PC-9 (cell line): Measurements from ENCODE around the gene LTA. TPM values are rescaled to one million over a fixed set of nuclear protein-coding genes. Genes with fewer than 3 reads are reported as not detected.

ENCODE experiments used
- BruUV-seq: library from RNA; stranded (reverse); fragments of 400-500 nt; replicated peaks from 2 replicates; lab custom pipeline; 2021; lab: Mats Ljungman, UMichigan
- CTCF ChIA-PET: fragments of 300-600 bp; sonication (Branson Sonifier 250); formaldehyde crosslinking; loops from one replicate; lab custom pipeline; 2022; ENCODE audit warnings: antibody characterized with exemption; lab: Charles Lee
- POLR2A ChIA-PET: fragments of 300-600 bp; sonication (Branson Sonifier 250); formaldehyde crosslinking; loops from one replicate; lab custom pipeline; 2022; ENCODE audit warnings: antibody characterized with exemption; ENCODE audit not compliant: unreplicated experiment; lab: Charles Lee
- DNase-seq, 2 experiments: peaks; one replicate each; pipeline versions ENCODE4 v3.0.0 to v3.0.0-alpha.2; 2015 to 2022; ENCODE audit warnings: mixed read lengths in 1 of 2
- H2AFZ ChIP-seq: fragments of 200-600 bp; sonication (generic); 2 replicates; pipeline ENCODE4 v1.8.1; 2017; ENCODE audit warnings: antibody characterized with exemption
- H3F3A ChIP-seq: fragments of 200-600 bp; sonication (generic); 2 replicates; pipeline ENCODE4 v1.8.1; 2017; ENCODE audit warnings: antibody characterized with exemption, mild to moderate bottlenecking, low read depth; ENCODE audit not compliant: insufficient read depth
- H3K27ac ChIP-seq: fragments of 200-600 bp; sonication (generic); 2 replicates; pipeline ENCODE4 v1.6.1; 2016; ENCODE audit warnings: mixed run types
- H3K27me3 ChIP-seq: fragments of 200-600 bp; sonication (generic); 2 replicates; pipeline ENCODE4 v1.6.1; 2016; ENCODE audit warnings: low read depth, mixed run types; ENCODE audit not compliant: insufficient read depth
- H3K36me3 ChIP-seq: fragments of 200-600 bp; sonication (generic); 2 replicates; pipeline ENCODE4 v1.6.1; 2016; ENCODE audit warnings: low read depth, mixed run types
- H3K4me1 ChIP-seq: fragments of 200-600 bp; sonication (generic); replicated peaks from 2 replicates; pipeline ENCODE4 v1.6.1; 2016; ENCODE audit warnings: mixed run types; ENCODE audit not compliant: insufficient read depth
- H3K4me2 ChIP-seq: fragments of 200-600 bp; sonication (generic); 2 replicates; pipeline ENCODE4 v1.6.1; 2017; ENCODE audit warnings: mixed run types
- H3K4me3 ChIP-seq: fragments of 200-600 bp; sonication (generic); 2 replicates; pipeline ENCODE4 v1.6.1; 2016; ENCODE audit warnings: mixed run types
- H3K79me2 ChIP-seq: fragments of 200-600 bp; sonication (generic); 2 replicates; pipeline ENCODE4 v1.6.1; 2017; ENCODE audit warnings: low read depth, mixed run types
- H3K9me2 ChIP-seq: fragments of 200-600 bp; sonication (generic); 2 replicates; pipeline ENCODE4 v1.8.1; 2017; ENCODE audit warnings: mild to moderate bottlenecking; ENCODE audit not compliant: insufficient read depth
- H3K9me3 ChIP-seq: fragments of 200-600 bp; sonication (generic); 2 replicates; pipeline ENCODE4 v1.8.1; 2016; ENCODE audit warnings: low read depth; ENCODE audit not compliant: insufficient read depth
- H4K20me1 ChIP-seq: fragments of 200-600 bp; sonication (generic); 2 replicates; pipeline ENCODE4 v1.8.1; 2017; ENCODE audit not compliant: insufficient read depth
- CTCF ChIP-seq: fragments of 200-600 bp; sonication (generic); conservative IDR thresholded peaks from 2 replicates; pipeline ENCODE4 v1.6.1; 2017; ENCODE audit warnings: mixed run types, antibody characterized with exemption, mild to moderate bottlenecking, moderate library complexity
- EZH2 ChIP-seq: fragments of 200-600 bp; sonication (generic); IDR thresholded peaks from 2 replicates; pipeline ENCODE4 v1.8.0; 2017; ENCODE audit warnings: antibody characterized with exemption, low read depth
- intact Hi-C: fragments of 100-400 bp; cut with micrococcal nuclease; formaldehyde crosslinking; loops from one replicate; pipeline ENCODE4 v1.10.0; 2022; ENCODE audit not compliant: unreplicated experiment
- total RNA-seq: library from RNA; stranded (reverse); gene quantifications from 2 replicates; pipeline ENCODE4 v1.2.3, GENCODE V29; 2021

LTA gene
- total RNA-seq, 1 experiment from 2014 or later: not detected

- H3K27ac ChIP-seq: no peak overlapping the region
These were observed 43.7 kb upstream of the LTA start for GRCh38 chr6:31528307-31528777.

GRCh38 chr6:31528821-31529328, 43.2 kb upstream of the LTA start, which contains the start of gene MCCD1:
Gene MCCD1 (plus strand): TSS chr6:31528962. CDS start chr6:31529015, 53 bp downstream.
- H3K4me1 ChIP-seq: 0 out of 2 replicates have a peak, but pooled peaks cover 7% of the 10 kb centered on the region
- TF ChIP-seq CTCF: no peak
- no peak for TF ChIP-seq EZH2
- H3K4me3 ChIP-seq: no peak within 1 kb of the TSS
- no TSS peak for BruUV-seq
- H4K20me1 ChIP-seq: peaks cover 43% of the 10 kb centered on the region
- intact Hi-C loops: loop anchor here (5.0 kb wide), 1 partner anchor 37 kb away; no protein-coding TSS in a partner anchor
- H3F3A ChIP-seq: peaks cover 52% of the 10 kb centered on the region
- DNase-seq: no peak
- ChIA-PET POLR2A (interaction anchor here (0.7 kb wide), 1 partner anchor 33 kb away, joined by 4 read pairs; no protein-coding TSS in a partner anchor), CTCF (no interaction called here)
- peaks cover 30% of the 10 kb centered on the region for H3K36me3 ChIP-seq
- H2AFZ ChIP-seq: no peak within 1 kb of the TSS
- 0 out of 2 replicates have a peak, but pooled peaks cover 5% of the 10 kb centered on the region for H3K79me2 ChIP-seq
- H3K9me3 ChIP-seq: no peaks in the 10 kb centered on the region
- H3K27me3 ChIP-seq: no peaks in the 10 kb centered on the region
- no peak within 1 kb of the TSS for H3K27ac ChIP-seq
- no peaks in the 10 kb centered on the region for H3K9me2 ChIP-seq
- no peak within 1 kb of the TSS for H3K4me2 ChIP-seq

More at GRCh38 chr6:31528307-31528777, 43.7 kb upstream of the LTA start:
- Histone ChIP-seq H3K36me3 (peaks cover 25% of the 10 kb centered on the region), H3K4me3 (no peak overlapping the region), H3K27me3 (no peaks in the 10 kb centered on the region), H2AFZ (no peak overlapping the region), H3F3A (peaks cover 47% of the 10 kb centered on the region), H3K4me1 (0 out of 2 replicates have a peak, but pooled peaks cover 7% of the 10 kb centered on the region), H3K79me2 (0 out of 2 replicates have a peak, but pooled peaks cover under 1% of the 10 kb centered on the region), H4K20me1 (peaks cover 37% of the 10 kb centered on the region), H3K4me2 (no peak overlapping the region), H3K9me2 (no peaks in the 10 kb centered on the region), H3K9me3 (no peaks in the 10 kb centered on the region)
- intact Hi-C loops: loop anchor here (5.0 kb wide), 1 partner anchor 36 kb away; no protein-coding TSS in a partner anchor
- DNase-seq: no peak
- ChIA-PET CTCF (interaction anchor here (0.7 kb wide), 1 partner anchor 646 kb away, joined by 9 read pairs; no protein-coding TSS in a partner anchor), POLR2A (interaction anchor here (0.6 to 0.7 kb wide), 2 partner anchors 33 to 1434 kb away, joined by 3 to 4 read pairs; no protein-coding TSS in a partner anchor)
- no TSS peak for BruUV-seq
- TF ChIP-seq EZH2 (no peak), CTCF (no peak)

DNA sequence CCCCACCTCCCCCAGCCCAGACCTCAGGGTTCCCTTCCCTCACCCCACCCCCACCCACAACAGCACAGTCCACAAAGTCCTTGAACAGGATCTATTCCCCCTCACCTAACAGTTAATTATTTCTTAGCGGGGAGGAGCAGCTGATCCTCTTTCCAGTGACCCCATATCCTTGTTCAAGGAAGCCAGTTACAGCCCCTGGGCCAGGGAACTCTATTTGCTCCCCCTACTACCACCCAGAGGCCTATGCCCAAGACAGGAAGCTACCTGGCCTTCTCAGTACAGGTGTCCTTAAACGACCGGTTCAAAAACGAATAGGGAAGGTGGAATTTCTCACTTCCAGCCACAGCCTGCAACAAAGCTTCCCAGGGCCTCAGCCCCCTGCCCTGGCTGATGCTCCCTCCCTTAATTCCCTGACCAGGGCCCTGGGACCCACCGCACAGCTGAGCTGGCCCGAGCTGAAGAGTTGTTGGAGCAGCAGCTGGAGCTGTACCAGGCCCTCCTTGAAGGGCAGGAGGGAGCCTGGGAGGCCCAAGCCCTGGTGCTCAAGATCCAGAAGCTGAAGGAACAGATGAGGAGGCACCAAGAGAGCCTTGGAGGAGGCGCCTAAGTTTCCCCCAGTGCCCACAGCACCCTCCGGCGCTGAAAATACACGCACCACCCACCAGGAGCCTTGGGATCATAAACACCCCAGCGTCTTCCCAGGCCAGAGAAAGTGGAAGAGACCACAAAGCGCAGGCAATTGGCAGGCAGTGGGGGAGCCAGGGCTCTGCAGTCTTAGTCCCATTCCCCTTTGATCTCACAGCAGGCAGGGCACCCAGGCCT, 42.5 kb upstream of the LTA start:
- Histone ChIP-seq H3K4me3 (no peak overlapping the region), H3K4me1 (0 out of 2 replicates have a peak, but pooled peaks cover 7% of the 10 kb centered on the region), H3F3A (peaks cover 59% of the 10 kb centered on the region), H2AFZ (no peak overlapping the region), H3K27ac (no peak overlapping the region), H3K4me2 (no peak overlapping the region), H4K20me1 (peaks cover 47% of the 10 kb centered on the region), H3K9me2 (no peaks in the 10 kb centered on the region), H3K36me3 (peaks cover 34% of the 10 kb centered on the region), H3K9me3 (no peaks in the 10 kb centered on the region), H3K79me2 (0 out of 2 replicates have a peak, but pooled peaks cover 5% of the 10 kb centered on the region), H3K27me3 (no peaks in the 10 kb centered on the region)
- DNase-seq: no peak
- BruUV-seq: no TSS peak
- POLR2A ChIA-PET: interaction anchor here (0.7 kb wide), 1 partner anchor 41 kb away, joined by 5 read pairs; no protein-coding TSS in a partner anchor
- no peak for TF ChIP-seq EZH2
- TF ChIP-seq CTCF: no peak
- intact Hi-C loops: loop anchor here (5.0 kb wide), 1 partner anchor 37 kb away; no protein-coding TSS in a partner anchor
- CTCF ChIA-PET: no interaction called here
